HG03159 (cell line): ENCODE results near the gene HADHB.
A peak's percentile ranks its signal among the peaks of the same experiment; 100 is the strongest.

ENCODE experiments used
- ATAC-seq: cut with Tn5 transposase; IDR thresholded peaks from one replicate; pipeline ENCODE4 v1.9.1; 2021; ENCODE audit warnings: mild to moderate bottlenecking, moderate library complexity; ENCODE audit not compliant: unreplicated experiment

HADHB gene

DNA sequence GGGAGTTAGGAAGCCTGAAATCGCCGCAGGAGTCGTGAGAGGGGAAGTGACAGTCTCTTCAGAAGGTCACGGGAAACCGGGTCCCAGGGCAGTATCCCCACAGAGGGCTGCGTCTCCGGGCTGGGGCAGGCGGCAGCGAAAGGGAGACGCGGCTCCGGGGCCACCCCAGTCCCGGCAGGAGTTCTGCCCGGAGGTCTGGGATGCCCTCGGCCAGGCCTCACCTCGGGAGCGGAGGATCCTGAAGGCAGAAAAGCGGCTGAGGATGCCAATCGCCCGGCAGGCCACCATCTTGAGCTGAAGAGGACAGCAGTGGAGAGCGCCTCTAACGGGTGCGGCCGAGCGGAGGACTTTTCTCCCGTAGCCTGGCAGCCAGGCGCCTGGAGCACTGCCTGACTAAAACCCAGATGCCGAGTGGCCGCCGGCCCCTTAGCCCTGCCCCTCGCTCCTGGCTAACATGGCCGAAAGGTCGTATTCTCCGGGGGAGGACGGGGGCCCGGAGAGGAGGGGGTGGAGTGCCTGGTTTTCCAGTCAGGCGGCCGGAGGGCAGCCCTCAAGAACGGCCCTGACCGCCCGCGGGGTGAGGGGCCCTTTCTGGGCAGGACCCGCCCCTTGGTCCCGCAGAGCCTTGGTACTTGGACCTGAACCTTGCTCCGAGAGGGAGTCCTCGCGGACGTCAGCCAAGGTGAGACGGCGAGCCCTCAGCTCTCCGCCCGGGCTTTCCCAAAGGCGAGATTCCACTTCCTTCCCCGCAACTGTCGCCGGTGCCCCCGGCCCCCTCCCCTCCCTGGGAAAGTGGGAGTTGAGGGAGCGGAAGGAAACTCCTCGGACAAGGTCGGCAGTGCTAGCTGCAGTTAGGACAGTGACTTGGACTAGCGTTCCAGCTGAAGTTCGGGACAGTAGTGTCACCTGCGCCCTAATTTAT is at the start of gene HADHB, which contains the start of gene HADHA:
Gene HADHB, plus strand, starts transcription at position 631 of the 922 bp plus-strand sequence. CDS start 9,316 bp downstream, outside the sequence.
Gene HADHA, minus strand, starts transcription at position 324 of the 922 bp plus-strand sequence. Its CDS starts 36 bp downstream, at position 288.
- ATAC-seq = peak; percentile 70

DNA sequence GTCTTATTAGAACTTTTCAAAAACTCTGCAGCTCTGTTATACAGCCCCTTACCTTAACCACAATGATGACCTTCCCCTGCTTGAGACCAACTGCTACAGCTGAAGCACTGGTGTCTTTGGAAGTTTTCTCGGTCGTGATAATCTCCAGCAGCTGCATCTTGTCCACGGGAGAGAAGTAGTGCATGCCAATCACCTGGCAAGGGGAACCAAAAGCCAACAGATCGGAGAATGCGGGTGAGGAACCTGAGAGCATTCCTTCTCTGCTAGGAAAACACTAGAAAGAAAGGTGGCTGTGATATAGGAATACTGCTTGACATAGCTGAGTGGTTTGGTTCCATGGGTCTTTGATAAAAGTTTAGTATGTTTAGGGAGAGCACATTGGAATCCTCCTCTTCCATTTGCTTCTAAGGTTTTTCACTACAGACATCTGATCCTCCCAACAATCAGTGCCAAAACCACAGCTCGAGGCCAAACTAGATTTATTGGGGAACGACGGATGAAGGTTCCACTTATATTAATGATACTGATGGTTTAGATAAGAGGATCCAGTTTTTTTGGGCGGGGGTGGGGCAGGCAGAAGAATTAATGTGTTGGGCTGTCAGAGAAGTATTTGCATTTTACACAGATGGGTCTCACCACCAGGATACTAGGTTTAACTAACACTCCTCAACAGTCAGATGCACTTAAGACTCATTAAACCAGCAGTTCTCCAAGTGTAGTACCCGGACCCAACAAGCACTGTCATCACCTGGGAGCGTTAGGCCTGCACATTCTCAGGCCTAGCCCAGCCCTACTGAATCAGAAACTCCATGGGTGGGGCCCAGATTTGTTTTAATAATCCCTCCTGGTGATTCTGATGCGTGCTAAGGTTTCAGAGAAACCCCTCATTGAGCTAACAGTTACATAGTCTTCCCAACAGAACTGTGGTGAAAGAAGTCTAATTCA is 49.4 kb upstream of the HADHB start:
- no peak for ATAC-seq

DNA sequence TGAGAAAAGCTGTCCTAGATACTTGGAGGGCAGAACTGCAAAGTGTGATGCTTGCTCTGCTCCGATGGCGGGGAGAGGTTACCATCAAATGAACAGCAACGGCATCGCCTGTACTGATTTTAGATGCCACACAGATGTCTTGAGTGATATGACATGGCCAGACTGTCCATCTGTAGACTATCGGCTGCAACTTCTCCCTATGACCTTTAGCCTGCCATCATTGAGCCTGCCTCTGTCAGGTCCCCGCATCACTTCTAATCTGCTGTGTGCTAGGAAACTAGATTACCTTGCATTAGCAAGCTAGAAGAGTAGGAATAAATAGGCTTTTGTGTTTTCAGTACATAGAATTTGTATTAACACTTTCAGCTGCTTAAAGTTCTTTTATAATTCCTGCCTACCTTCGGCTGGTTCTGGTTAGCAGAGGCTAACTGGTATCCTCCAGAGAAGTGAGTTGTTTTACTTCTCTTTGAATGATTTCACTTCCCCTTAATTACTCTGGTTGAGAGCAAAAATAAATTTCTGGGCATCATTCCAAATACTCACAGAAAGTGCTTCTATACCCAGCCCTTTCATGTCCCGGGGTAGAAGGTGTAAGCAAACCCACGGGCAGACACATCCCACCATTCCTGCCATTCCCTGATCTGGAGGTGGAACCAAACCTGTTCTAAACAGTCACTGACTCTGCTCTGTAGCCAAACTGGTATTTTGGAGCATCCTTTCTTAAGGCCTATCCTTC is 47.9 kb upstream of the HADHB start:
- ATAC-seq = no peak

DNA sequence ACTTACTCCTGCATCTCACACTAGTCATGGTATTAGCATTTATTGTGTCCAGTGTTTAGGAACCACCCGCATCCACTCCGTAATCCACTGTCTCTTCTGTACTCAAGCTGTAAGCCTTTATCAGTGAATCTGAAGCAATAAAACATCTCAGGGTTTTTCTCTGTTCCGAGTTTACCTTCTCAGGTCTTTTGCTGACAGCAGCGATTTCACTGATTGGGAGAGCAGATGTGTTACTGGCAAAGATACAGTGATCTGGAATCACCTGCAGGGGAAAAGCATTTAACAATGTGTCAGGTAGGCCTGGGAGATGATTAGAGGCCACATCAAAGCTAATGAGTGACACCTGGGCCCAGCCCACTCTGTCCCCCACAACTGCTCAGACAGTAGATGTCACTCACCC is 47.2 kb upstream of the HADHB start:
- no peak for ATAC-seq

DNA sequence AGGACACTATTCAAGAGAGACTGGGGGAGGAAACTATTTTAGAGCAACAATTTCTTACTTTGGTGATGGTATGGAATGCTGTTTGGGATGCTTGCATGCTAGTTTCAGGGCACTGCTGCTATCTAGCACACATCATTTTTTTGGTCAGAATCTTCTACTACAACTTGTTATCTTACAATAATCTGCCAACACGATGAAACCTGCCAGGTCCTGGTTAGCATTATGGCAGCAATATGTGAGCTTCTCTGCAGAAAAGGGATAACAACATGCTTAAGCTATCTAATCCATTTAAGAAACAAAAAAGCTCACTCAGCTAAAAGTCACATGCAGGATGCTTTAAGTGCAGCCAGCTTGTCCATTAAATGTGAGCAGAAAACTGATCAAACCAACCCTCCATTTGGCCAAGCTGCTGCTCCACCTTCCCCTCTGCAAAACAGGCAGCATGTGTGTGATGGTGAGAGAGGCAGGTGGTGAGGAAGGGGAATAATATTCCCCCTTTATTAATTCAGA is 41.7 kb upstream of the HADHB start:
- no peak for ATAC-seq

DNA sequence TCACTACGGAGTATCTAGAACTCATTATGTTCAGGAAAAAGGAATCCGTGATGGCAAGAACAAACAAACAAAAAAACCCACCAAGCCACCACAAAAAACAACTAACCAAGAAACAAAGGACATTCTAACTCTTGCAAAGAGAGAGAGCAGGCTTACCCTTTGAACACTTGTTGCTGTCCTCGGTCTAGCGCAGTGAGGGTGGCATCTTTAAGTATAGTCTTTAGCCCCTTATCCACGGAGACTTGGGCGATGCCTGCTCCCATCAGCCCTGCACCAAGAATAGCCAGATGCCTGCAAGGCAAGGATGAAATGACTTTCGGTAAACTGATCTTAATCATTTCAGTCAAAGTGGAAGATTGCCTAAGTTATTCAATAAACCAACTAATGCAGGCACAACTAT is 40.8 kb upstream of the HADHB start:
- no peak for ATAC-seq

DNA sequence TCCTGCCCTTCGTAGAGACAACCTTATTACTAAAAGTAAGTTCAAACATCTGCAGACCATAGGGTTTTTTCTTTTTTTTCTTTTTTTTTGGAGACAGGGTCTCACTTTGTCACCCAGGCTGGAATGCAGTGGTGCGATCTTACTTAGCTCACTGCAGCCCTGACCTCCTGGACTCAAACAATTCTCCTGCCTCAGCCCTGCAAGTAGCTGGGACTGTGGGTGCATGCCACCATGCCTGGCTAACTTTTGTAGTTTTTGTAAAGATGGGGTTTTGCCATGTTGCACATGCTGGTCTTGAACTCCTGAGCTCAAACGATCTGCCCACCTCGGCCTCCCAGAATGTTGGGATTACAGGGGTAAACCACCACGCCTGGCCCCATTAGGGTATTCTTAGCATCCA is 32.7 kb upstream of the HADHB start:
- ATAC-seq = no peak

DNA sequence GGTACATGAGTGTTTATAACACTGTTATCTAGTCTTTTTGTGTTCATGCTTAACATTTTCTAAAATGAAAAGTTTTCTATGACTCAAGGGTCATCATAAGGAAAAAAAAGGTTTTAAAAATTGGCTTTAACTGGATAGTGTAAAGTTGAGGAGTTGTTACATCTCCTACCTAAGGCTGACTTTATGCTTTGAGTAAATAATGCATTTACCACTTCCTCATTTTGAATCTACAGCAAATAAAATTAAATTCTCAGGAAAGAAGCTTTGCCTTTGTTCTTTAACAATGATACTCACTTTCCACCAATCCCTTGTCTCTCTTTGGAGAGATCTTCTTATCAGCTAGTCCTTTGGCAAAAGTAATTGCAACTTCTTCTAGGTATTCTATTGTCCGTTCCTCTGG is 30.0 kb upstream of the HADHB start:
- ATAC-seq = no peak

DNA sequence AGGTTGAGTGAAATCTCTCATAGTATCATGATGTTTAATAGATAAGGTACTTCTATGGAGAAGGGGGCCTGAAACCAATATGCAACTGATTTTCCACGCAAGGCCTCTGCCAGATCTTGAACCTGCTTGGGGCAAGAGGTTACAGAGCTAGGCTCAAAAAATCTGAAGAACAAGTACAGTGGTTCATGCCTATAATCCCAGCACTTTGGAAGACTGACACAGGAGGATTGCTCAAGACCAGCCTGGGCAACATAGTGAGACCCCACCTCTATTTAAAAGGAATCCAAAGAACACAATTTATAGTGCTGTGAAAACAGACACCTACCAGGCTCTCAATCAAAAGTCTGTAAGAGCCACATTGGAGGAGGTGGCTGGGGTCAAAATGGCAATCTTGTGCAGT is 28.9 kb upstream of the HADHB start:
- ATAC-seq = no peak

DNA sequence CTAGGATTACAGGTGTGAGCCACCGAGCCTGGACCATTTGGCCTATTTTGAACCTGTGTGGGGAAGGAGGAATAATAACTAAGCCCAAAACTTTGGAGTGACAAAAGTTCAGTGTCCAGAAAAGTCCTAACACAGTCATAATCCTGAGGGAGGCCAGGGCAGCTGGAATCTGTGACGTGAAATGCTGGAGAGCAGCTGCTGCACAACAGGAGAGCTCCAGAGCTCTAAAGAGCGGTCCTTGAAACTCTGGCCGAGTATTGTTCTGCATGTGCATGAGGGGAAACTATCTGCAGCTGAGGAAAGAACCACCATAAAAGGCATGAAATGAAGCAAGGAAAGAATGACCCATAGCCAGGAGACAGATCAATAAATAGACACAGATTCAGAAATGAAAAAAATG is 28.2 kb upstream of the HADHB start:
- no peak for ATAC-seq

DNA sequence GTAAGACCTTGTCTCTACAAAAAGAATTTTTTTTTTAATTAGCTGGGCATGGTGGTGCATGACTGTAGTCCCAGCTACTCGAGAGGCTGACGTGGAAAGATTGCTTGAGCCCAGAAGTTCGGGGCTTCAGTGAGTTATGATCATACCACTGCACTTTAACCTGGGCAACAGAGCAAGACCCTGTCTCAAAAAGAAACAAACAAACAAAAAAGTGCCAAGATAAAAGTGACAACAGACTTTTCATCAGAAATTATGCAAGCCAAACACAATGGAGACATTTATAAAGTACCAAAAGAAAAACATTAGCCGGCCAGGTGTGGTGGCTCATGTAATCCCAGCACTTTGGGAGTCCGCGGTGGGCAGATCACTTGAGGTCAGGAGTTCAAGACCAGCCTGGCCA is 27.0 kb upstream of the HADHB start:
- no peak for ATAC-seq

DNA sequence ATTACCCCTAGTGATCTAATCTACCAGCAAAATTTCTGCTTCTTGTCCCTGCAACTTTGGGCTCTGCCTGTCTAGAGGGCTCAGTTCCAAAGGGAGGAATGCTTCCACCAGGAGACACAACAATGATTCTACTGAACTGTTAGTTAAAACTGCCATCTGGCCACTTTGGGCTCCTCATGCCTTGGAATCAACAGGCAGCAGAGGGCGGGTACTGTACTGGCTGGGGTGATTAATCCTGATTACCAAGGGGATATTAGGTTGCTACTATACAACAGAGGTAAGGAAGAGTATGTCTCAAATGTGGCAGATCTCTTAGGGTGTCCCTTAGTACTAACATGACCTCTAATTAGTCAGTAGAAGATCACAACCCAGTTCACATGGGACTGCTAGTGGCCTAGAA is 21.7 kb upstream of the HADHB start:
- no peak for ATAC-seq

DNA sequence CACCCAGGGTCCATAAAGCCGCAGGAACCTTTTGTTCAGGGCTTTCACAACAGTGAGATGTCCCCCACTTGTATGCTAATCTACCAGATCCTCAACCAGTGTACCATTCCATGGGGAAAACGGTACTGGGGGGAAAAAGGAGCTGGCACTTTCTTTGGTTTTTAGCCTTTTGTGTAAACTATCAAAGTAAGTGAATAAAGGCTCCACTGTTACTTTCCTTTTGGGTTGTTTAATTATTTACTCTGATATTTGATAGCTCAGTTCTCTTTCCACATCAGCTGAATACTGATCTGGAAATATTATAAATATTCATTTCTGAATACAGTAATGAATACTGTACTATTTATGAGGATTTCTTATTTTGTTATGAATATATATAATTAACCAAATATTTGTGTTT is 20.6 kb upstream of the HADHB start:
- no peak for ATAC-seq

DNA sequence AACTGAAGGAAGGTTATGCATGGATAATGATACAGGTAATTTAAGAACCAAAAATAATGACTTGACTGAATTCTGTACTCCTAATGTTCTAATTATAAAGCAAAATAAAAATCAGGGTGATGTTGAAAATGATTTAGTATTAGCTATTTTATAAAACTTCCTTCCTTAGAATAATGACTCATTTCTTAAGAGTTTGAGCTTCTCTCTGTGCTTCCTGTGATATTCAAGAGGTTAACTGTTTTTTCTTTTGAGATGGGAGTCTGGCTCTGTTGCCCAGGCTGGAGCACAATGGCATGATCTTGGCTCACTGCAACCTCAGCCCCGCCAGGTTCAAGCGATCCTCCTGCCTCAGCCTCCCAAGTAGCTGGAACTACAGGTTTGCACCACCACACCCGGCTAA is 15.1 kb upstream of the HADHB start:
- ATAC-seq = no peak

DNA sequence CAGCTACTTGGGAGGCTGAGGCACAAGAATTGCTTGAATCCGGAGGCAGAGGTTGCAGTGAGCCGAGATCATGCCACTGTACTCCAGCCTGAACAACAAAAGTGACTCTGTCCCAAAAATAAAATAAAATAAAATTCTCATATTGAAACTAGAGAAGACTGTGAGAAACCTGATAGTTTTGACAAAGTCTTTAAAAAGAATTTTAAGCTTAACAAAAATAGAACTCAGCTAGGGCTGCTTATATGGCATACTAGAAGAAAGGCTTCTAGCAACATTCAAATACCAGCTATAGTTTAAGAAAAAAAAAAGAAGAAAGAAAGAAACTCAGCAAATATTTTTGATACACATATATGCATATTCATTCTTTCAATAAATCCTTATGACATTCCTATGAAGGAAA is 13.9 kb upstream of the HADHB start:
- no peak for ATAC-seq

DNA sequence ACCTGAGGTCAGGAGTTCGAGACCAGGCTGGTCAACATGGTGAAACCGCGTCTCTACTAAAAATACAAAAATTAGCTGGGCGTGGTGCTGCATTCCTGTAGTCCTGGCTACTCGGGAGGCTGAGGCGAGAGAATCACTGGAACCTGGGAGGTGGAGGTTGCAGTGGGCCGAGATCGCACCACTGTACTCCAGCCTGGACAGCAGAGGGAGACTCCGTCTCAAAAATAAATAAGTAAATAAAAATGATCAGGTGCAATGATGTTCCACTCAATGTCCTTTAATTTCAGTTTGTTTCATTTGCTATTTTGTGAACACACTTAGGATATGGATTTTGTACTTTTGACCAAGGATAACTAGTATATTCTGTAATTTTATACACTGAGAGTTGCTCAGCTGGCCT is 9.7 kb upstream of the HADHB start:
- no peak for ATAC-seq

DNA sequence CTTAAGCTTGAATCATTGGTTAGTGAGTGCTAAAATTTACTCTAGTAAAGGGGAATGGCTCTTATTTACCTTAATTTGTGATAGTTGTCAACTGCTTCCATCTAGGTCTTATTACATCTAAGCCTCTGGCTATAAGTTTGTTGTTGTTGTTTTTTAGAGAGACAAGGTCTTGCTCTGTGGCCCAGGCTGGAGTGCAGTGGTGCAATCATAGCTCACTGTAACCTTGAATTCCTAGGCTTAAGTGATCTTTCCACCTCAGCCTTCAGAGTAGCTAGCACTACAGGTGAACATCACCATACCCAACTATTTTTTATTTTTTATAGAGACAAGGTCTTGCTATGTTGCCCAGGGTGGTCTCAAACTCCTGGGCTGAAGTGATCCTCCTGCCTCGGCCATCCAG is 6.9 kb upstream of the HADHB start:
- ATAC-seq = no peak

DNA sequence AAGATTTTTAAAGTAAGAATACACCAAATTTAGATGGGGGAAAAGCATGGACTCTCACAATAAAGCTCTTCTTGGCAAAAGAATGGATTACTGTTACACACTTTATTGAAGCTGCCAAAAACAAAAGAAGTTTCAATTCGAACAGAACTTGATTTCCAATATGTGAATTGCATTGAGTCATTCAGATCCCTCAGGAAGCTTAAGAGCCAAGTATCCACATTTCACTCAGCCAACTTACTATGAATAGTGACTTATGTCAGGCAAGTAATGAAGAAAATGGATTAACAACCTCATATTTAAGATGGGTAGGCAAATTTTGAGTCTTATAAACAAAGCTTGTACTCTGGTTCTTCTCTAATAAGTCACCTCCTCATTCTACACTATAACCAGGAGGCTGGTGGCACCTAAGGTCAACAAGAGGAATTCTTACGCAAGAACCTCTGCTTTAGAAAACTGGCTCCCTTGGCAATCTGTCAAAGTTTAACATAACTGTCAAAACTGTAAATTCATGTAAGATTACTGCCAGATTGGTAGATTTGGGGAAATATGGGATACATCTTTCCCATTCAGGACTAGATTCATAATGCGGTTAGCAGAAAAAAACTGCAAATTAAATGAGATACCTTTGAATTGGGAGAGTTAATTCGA is 6.3 kb upstream of the HADHB start:
- no peak for ATAC-seq

DNA sequence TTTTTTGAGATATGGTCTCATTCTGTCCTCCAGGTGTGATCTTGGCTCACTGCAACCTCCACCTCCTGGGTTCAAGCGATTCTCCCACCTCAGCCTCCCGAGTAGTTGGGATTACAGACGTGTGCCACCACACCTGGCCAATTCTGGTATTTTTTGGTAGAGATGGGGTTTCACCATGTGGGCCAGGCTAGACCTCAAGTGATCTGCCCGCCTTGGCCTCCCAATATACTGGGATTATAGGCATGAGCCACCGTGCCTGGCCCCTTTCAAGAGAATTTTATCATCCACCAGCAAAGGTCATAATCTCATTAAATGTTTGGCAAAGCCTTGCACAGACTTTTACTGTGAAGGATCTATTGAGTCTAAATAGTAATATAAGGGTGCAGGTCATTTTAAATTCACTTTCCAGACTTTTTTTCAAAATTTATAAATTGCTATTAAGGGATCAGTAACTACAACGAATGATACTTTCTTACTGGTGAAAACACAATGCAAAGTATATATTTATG is 2.8 kb upstream of the HADHB start:
- ATAC-seq = no peak
